ENCODE measurements around the gene GALNT17. TPM values are rescaled to one million over a fixed set of nuclear protein-coding genes. Genes with fewer than 3 reads are reported as not detected.

Gene GALNT17
- total RNA-seq, 1 donor from 2014 or later: 20.2 TPM

DNA sequence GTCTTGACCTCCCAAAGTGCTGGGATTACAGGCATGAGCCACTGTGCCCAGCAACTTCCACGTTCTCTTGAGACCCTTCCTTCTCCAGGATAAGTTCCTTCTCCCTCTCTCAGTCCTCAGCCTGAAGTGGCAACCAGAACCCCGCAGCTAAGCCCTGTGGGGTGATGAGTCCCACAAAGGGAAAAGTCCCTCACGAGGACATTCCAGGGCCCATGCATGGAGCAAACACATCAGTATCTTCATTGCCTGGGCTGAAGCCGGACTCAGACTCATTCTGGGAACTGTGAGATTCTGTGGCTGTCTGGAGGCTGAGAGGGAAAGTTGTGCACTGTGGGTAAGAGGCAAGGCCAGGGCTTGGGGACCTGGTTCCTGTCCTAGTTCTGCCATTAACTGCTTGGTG is 622.9 kb downstream of the GALNT17 start:
- TF ChIP-seq, protein P1, sequence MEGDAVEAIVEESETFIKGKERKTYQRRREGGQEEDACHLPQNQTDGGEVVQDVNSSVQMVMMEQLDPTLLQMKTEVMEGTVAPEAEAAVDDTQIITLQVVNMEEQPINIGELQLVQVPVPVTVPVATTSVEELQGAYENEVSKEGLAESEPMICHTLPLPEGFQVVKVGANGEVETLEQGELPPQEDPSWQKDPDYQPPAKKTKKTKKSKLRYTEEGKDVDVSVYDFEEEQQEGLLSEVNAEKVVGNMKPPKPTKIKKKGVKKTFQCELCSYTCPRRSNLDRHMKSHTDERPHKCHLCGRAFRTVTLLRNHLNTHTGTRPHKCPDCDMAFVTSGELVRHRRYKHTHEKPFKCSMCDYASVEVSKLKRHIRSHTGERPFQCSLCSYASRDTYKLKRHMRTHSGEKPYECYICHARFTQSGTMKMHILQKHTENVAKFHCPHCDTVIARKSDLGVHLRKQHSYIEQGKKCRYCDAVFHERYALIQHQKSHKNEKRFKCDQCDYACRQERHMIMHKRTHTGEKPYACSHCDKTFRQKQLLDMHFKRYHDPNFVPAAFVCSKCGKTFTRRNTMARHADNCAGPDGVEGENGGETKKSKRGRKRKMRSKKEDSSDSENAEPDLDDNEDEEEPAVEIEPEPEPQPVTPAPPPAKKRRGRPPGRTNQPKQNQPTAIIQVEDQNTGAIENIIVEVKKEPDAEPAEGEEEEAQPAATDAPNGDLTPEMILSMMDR (conservative IDR thresholded peaks at IDR 0.05): no peak
- Mint-ChIP-seq H3K27ac (no peak overlapping the region), H3K36me3 (no peaks in the 10 kb centered on the region), H3K9me3 (peaks cover 4% of the 10 kb centered on the region), H3K27me3 (peaks cover 26% of the 10 kb centered on the region), H3K4me3 (no peak overlapping the region), H3K4me1 (ENCODE audit: unreplicated experiment) (peaks cover 7% of the 10 kb centered on the region)
- DNase-seq (ENCODE audit: extremely low spot score, unreplicated experiment): no peak

DNA sequence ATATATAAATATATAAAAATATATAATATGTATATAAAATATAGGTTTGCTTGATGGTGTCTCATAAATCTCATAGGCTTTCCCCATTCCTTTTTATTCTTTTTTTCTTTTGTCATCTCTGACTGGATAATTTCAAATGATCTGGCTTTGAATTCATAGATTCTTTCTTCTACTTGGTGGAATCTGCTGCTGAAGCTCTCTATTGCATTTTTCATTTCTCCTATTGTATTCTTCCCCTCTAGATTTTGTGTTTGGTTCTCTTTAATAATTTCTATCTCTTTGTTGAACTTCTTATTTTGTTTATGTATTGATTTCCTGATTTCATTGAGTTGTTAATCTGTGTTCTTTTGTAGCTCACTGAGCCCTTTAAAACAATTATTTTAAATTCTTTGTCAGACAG is 629.4 kb downstream of the GALNT17 start:
- Mint-ChIP-seq H3K36me3 (no peaks in the 10 kb centered on the region), H3K4me3 (no peak overlapping the region), H3K27me3 (no peaks in the 10 kb centered on the region), H3K4me1 (ENCODE audit: unreplicated experiment) (no peaks in the 10 kb centered on the region), H3K27ac (no peak overlapping the region), H3K9me3 (no peaks in the 10 kb centered on the region)
- TF ChIP-seq, protein P1 (conservative IDR thresholded peaks at IDR 0.05): no peak
- DNase-seq (ENCODE audit: extremely low spot score, unreplicated experiment): no peak

Small RNA genes within 50 kb of the gene (microRNA-seq; reads per million reads assigned to microRNA genes)
- gene MIR3914-1: not detected
- not detected for gene MIR3914-2
